Ovary (tissue), 9 donors: Measurements from ENCODE around the gene CAB39. TPM values are rescaled to one million over a fixed set of nuclear protein-coding genes. Genes with fewer than 3 reads are reported as not detected.

ENCODE experiments used
- DNase-seq, 5 donors: peaks; one replicate each; pipeline ENCODE4 v3.0.0-alpha.2; 2019 to 2020
- H3K27ac ChIP-seq, 2 donors: fragments of 200-600 bp; one replicate each; pipeline versions ENCODE4 v1.5.1 to v1.8.0; 2019 to 2022
- H3K27me3 ChIP-seq: fragments of 200-600 bp; one replicate; pipeline ENCODE4 v1.8.0; 2022
- H3K36me3 ChIP-seq: fragments of 200-600 bp; sonication (generic); one replicate; pipeline ENCODE4 v1.5.1; 2019
- H3K4me1 ChIP-seq: one replicate; pipeline ENCODE4 v1.8.1; 2013; ENCODE audit warnings: mild to moderate bottlenecking, moderate library complexity; ENCODE audit not compliant: insufficient read depth
- H3K4me3 ChIP-seq: fragments of 200-600 bp; sonication (generic); one replicate; pipeline ENCODE4 v1.5.1; 2017
- H3K9me3 ChIP-seq, 2 donors: fragments of 200-600 bp in 1 of 2; sonication (generic) in 1 of 2; one replicate each; pipeline versions ENCODE4 v1.5.1 to v1.8.1; 2013 to 2019; ENCODE audit warnings: mild to moderate bottlenecking in 1 of 2, moderate library complexity in 1 of 2
- CTCF ChIP-seq, 3 donors: fragments of 450-650 bp in 2 of 3; fragments of 200-600 bp in 1 of 3; IDR thresholded peaks; one replicate each; pipeline versions ENCODE4 v1.5.1 to v1.8.0; 2016 to 2022; ENCODE audit warnings: antibody characterized with exemption in 3 of 3, mild to moderate bottlenecking in 1 of 3
- EP300 ChIP-seq: sonication (generic); formaldehyde crosslinking; IDR thresholded peaks from one replicate; pipeline ENCODE4 v1.6.1; 2017; ENCODE audit warnings: antibody characterized with exemption
- POLR2A ChIP-seq: fragments of 450-650 bp; IDR thresholded peaks from one replicate; pipeline ENCODE4 v1.6.1; 2017; ENCODE audit warnings: antibody characterized with exemption, mild to moderate bottlenecking, moderate library complexity
- WGBS, 3 donors: extraction: QIAGEN DNeasy Blood & Tissue Kit in 1 of 3; methylation state at CpG; one replicate each; pipeline versions ENCODE4 v1.1.5 to v1.1.7; 2013 to 2017; 5-methylcytosine and 5-hydroxymethylcytosine counted together
- intact Hi-C, 4 donors: fragments of 100-400 bp; cut with DNase I; formaldehyde crosslinking; loops; one replicate each; pipeline versions ENCODE4 v1.11.0 to v1.15.1; 2022 to 2023
- polyA plus RNA-seq, 2 donors: library from polyadenylated mRNA; stranded (reverse); fragments of 200-250 nt in 1 of 2; fragments of 350-450 nt in 1 of 2; fragmentation: Illumina TruSeq in 1 of 2; extraction: RNeasy Lipid Tissue Mini Kit (QIAGEN cat#74804) in 1 of 2; gene quantifications; one replicate each; pipeline ENCODE4 v1.2.3, GENCODE V29; 2013 to 2014
- total RNA-seq, 7 donors: library from RNA; depleted of rRNA in 2 of 7; stranded (reverse); fragments of >200 nt in 2 of 7; fragmentation: NEBNext Ultra II Directional in 3 of 7; extraction: Animal tissue kit (Norgen Biotek cat#: 25700) in 3 of 7; gene quantifications; one replicate each; pipeline versions ENCODE4 v1.1.0 to v1.2.4, GENCODE V29; 2016 to 2023
- donor health status: DM: no; HTN: no; CAD: no; lungs with moderate emphysema.
- donor health status: DM: no; HTN: no; CAD: no.
- donor health status: Bipolar disorder and iron deficiency.
- donor health status: DM: yes; HTN: yes; CAD: no.
- donor health status: DM: no; HTN: no; CAD: no.
- donor health status: DM: yes; HTN: yes; CAD: no.

CAB39 gene
- total and polyA plus RNA-seq, 9 donors = 24.8 to 64.4 (median 50.4) TPM

GRCh38 chr2:230764346-230764745, 51.7 kb downstream of the CAB39 start:
- H3K9me3 ChIP-seq = no peaks in the 10 kb centered on the region
- peaks cover 9% of the 10 kb centered on the region for H3K4me1 ChIP-seq
- intact Hi-C loops = no loop called here
- H3K27me3 ChIP-seq = no peaks in the 10 kb centered on the region
- WGBS, 3 donors = 89 to 90% (median 89%) methylated on average over 1 of the region's 1 CpG
- H3K36me3 ChIP-seq = no peaks in the 10 kb centered on the region
- no peak for DNase-seq
- TF ChIP-seq POLR2A = no peak
- no peak for TF ChIP-seq CTCF (IDR thresholded peaks at IDR 0.05)
- TF ChIP-seq EP300 = no peak
- no peak overlapping the region for H3K4me3 ChIP-seq
- no peak overlapping the region for H3K27ac ChIP-seq

GRCh38 chr2:230765611-230766300, 53.1 kb downstream of the CAB39 start:
- DNase-seq = no peak
- intact Hi-C loops = no loop called here
- no peaks in the 10 kb centered on the region for H3K9me3 ChIP-seq
- no peaks in the 10 kb centered on the region for H3K27me3 ChIP-seq
- H3K36me3 ChIP-seq = no peaks in the 10 kb centered on the region
- peaks cover 5% of the 10 kb centered on the region for H3K4me1 ChIP-seq
- no peak for TF ChIP-seq EP300
- no peak for TF ChIP-seq POLR2A
- no peak overlapping the region for H3K4me3 ChIP-seq
- 30 to 44% (median 31%) methylated on average over 4 of the region's 4 CpGs for WGBS, 3 donors
- H3K27ac ChIP-seq = no peak overlapping the region

- DNase-seq = no peak
- intact Hi-C loops = no loop called here
- no peaks in the 10 kb centered on the region for H3K9me3 ChIP-seq
- no peak for TF ChIP-seq EP300
- TF ChIP-seq POLR2A = no peak
- no peak for TF ChIP-seq CTCF (IDR thresholded peaks at IDR 0.05)
- no peaks in the 10 kb centered on the region for H3K36me3 ChIP-seq
- no peak overlapping the region for H3K27ac ChIP-seq
- no peak overlapping the region for H3K4me3 ChIP-seq
- WGBS, 3 donors = 92 to 97% (median 94%) methylated on average over 2 of the region's 2 CpGs
- no peaks in the 10 kb centered on the region for H3K27me3 ChIP-seq
- peaks cover 5% of the 10 kb centered on the region for H3K4me1 ChIP-seq
These were observed 55.3 kb downstream of the CAB39 start for GRCh38 chr2:230767862-230768388.

GRCh38 chr2:230770804-230771203, 58.2 kb downstream of the CAB39 start:
- no peaks in the 10 kb centered on the region for H3K36me3 ChIP-seq
- no peak overlapping the region for H3K27ac ChIP-seq
- intact Hi-C loops = no loop called here
- H3K4me1 ChIP-seq = peaks cover 4% of the 10 kb centered on the region
- H3K27me3 ChIP-seq = no peaks in the 10 kb centered on the region
- WGBS, 3 donors = 94 to 95% (median 94%) methylated on average over 3 of the region's 3 CpGs
- no peaks in the 10 kb centered on the region for H3K9me3 ChIP-seq
- DNase-seq = no peak
- no peak overlapping the region for H3K4me3 ChIP-seq
- TF ChIP-seq CTCF (IDR thresholded peaks at IDR 0.05) (no peak), EP300 (no peak)

- Histone ChIP-seq H3K4me1 (peaks cover 6% of the 10 kb centered on the region), H3K27ac (no peak overlapping the region), H3K9me3 (no peaks in the 10 kb centered on the region), H3K4me3 (no peak overlapping the region), H3K36me3 (no peaks in the 10 kb centered on the region), H3K27me3 (no peaks in the 10 kb centered on the region)
- intact Hi-C loops = no loop called here
- TF ChIP-seq EP300 (no peak), POLR2A (no peak)
- 89 to 100% (median 98%) methylated on average over 2 of the region's 2 CpGs for WGBS, 3 donors
- DNase-seq = no peak
These were observed 59.5 kb downstream of the CAB39 start for GRCh38 chr2:230772156-230772555.
